ENCODE data around the gene PNPT1. TPM values are rescaled to one million over a fixed set of nuclear protein-coding genes. Genes with fewer than 3 reads are reported as not detected.

PNPT1 gene
- total and polyA plus RNA-seq, 2 of the 13 experiments (the other 11 are each of a cell fraction or from before 2014, with no cell fraction given) = 23.4 to 61.0 TPM

GRCh38 chr2:55618275-55619055, 75.2 kb downstream of the PNPT1 start (continued):
- no peak for TF ChIP-seq RCOR2 (CRISPR knock-in tag; IDR thresholded peaks at IDR 0.05)
- TF ChIP-seq ZNF609 (CRISPR knock-in tag; IDR thresholded peaks at IDR 0.05; ENCODE audit: borderline replicate concordance) = no peak
- no peak for TF ChIP-seq ZNF101 (CRISPR knock-in tag; IDR thresholded peaks at IDR 0.05; ENCODE audit: borderline replicate concordance, low read depth)
- no peak for TF ChIP-seq RNF2 (conservative IDR thresholded peaks at IDR 0.05; ENCODE audit: low read depth)
- TF ChIP-seq HNRNPL (IDR thresholded peaks at IDR 0.05; ENCODE audit: low read depth, low read length) = no peak
- TF ChIP-seq ZNF383 (CRISPR knock-in tag; IDR thresholded peaks at IDR 0.05; ENCODE audit: borderline replicate concordance) = no peak
- no peak for TF ChIP-seq TEAD2 (CRISPR knock-in tag; IDR thresholded peaks at IDR 0.05)
- peak; percentile 26; the same call in 1 of the 2 replicates for TF ChIP-seq SOX5 (CRISPR knock-in tag; IDR thresholded peaks at IDR 0.05; ENCODE audit: borderline replicate concordance)
- TF ChIP-seq ZNF550 (CRISPR knock-in tag; IDR thresholded peaks at IDR 0.05; ENCODE audit: borderline replicate concordance) = no peak
- TF ChIP-seq DRAP1 (CRISPR knock-in tag; IDR thresholded peaks at IDR 0.05) = peak; percentile 63
- no peak for TF ChIP-seq MBNL3 (CRISPR knock-in tag; conservative IDR thresholded peaks at IDR 0.05)
- no peak for TF ChIP-seq ZNF75D (CRISPR knock-in tag; IDR thresholded peaks at IDR 0.05; ENCODE audit: borderline replicate concordance)
- TF ChIP-seq YEATS2 (CRISPR knock-in tag; IDR thresholded peaks at IDR 0.05; ENCODE audit: borderline replicate concordance) = 0 out of 2 replicates have a peak, but pooled peaks have one; percentile 65
- TF ChIP-seq CREB1 (IDR thresholded peaks at IDR 0.05) = no peak
- peak; percentile 77 for TF ChIP-seq CREB1 (CRISPR knock-in tag; IDR thresholded peaks at IDR 0.05)
- no peak for TF ChIP-seq NKX3-1 (CRISPR knock-in tag; IDR thresholded peaks at IDR 0.05)
- no peak for TF ChIP-seq IKZF1 (IDR thresholded peaks at IDR 0.05)
- no peak; the same call in 1 of the 2 replicates for TF ChIP-seq ZFX (CRISPR knock-in tag; IDR thresholded peaks at IDR 0.05; ENCODE audit: low read depth)
- TF ChIP-seq ZNF660 (CRISPR knock-in tag; IDR thresholded peaks at IDR 0.05; ENCODE audit: borderline replicate concordance, low read depth) = no peak
- no peak for TF ChIP-seq ZNF121 (CRISPR knock-in tag; IDR thresholded peaks at IDR 0.05)
- no peak for TF ChIP-seq PAXIP1 (CRISPR knock-in tag; conservative IDR thresholded peaks at IDR 0.05)
- no peak for TF ChIP-seq KLF13 (CRISPR knock-in tag; IDR thresholded peaks at IDR 0.05)
- TF ChIP-seq ZNF558 (CRISPR knock-in tag; IDR thresholded peaks at IDR 0.05; ENCODE audit: borderline replicate concordance) = no peak
